SK-N-SH (cell line): Measurements from ENCODE around the gene GPR132.

ENCODE experiments used
- SMC3 ChIP-seq: IDR thresholded peaks from 2 replicates; pipeline ENCODE4 v1.6.1; 2012; ENCODE audit warnings: low read depth, low read length, improper control_type of control experiment
- TF ChIP-seq, protein P1 (sequence below): fragments of 200-600 bp; sonication (generic); IDR thresholded peaks from 2 replicates; pipeline ENCODE4 v1.6.1; 2017; ENCODE audit warnings: antibody characterized with exemption, mild to moderate bottlenecking, moderate library complexity

DNA sequence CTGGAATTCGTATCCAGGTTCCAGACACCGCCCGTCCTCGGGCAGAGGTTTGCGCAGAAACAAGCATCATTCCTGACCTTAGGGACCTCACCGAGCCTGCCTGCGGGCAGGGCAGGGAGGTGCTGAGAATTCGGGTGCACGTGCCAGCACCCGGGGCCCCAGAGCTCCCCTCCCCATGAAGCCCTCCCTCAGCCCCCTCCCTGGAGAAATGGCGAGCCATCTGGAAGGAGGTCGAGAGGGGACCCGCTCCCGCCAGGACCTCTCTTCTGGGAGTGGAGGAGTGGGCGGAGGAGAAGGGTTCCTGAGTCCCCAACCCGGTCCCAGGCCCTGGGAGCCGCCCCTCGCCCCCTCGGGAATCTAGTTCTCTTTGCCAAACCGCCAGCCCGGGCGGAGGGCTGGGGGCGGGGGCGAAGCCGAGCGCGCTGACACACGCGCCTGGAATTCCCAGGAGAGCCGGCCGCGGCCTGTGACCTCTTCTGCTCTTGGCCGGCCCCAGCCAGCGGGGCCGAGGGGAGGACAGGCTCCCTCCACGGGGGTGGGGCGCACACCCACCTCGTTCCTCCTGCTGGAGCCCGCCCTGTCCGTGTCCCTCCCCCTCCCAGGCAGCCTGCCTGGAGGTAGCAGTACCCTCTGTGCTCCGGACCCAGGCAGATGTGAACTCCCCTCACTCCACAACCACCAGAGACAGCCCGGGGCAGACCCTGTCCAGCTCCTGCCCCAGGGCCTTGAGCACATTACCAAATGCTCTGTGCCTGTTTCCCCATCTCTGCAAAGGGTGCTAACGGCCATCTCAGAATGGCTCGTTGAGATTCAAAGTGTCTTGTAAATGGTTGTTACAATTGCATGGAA lies 23.0 kb upstream of the GPR132 start:
- TF ChIP-seq, protein P1, sequence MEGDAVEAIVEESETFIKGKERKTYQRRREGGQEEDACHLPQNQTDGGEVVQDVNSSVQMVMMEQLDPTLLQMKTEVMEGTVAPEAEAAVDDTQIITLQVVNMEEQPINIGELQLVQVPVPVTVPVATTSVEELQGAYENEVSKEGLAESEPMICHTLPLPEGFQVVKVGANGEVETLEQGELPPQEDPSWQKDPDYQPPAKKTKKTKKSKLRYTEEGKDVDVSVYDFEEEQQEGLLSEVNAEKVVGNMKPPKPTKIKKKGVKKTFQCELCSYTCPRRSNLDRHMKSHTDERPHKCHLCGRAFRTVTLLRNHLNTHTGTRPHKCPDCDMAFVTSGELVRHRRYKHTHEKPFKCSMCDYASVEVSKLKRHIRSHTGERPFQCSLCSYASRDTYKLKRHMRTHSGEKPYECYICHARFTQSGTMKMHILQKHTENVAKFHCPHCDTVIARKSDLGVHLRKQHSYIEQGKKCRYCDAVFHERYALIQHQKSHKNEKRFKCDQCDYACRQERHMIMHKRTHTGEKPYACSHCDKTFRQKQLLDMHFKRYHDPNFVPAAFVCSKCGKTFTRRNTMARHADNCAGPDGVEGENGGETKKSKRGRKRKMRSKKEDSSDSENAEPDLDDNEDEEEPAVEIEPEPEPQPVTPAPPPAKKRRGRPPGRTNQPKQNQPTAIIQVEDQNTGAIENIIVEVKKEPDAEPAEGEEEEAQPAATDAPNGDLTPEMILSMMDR, result no peak
- TF ChIP-seq SMC3, result no peak
